Keratinocyte (primary cell): Measurements from ENCODE around the gene SERTAD2. TPM values are rescaled to one million over a fixed set of nuclear protein-coding genes. Genes with fewer than 3 reads are reported as not detected.
A peak's percentile ranks its signal among the peaks of the same experiment; 100 is the strongest.

Experiments
- DNase-seq: peaks from one replicate; pipeline ENCODE4 v3.0.0-alpha.2; 2011; ENCODE audit warnings: low read depth, missing footprints, low spot score
- FAIRE-seq: peaks from 2 replicates; lab custom pipeline; 2011; peaks lifted over from hg19 to GRCh38; lab: Jason Lieb, UNC
- H2AFZ ChIP-seq: 2 replicates; pipeline ENCODE4 v1.6.0; 2012; ENCODE audit warnings: low read length, control low read depth, inconsistent platforms; ENCODE audit not compliant: control insufficient read depth
- H3K27ac ChIP-seq: 2 replicates; pipeline ENCODE4 v1.5.1; 2011; ENCODE audit warnings: low read length; ENCODE audit not compliant: control insufficient read depth, insufficient read depth
- H3K27me3 ChIP-seq: 3 replicates; pipeline ENCODE4 v1.6.0; 2011; ENCODE audit warnings: low read length; ENCODE audit not compliant: control insufficient read depth, insufficient read depth; ENCODE audit errors: extremely low read depth
- H3K36me3 ChIP-seq, 2 experiments: 2 replicates in 1 of 2; 3 replicates in 1 of 2; pipeline ENCODE4 v1.5.1; 2011; ENCODE audit warnings: low read length in 2 of 2, mild to moderate bottlenecking in 1 of 2; ENCODE audit not compliant: control insufficient read depth in 2 of 2, insufficient read depth in 2 of 2; ENCODE audit errors: extremely low read depth in 1 of 2
- H3K4me1 ChIP-seq: 3 replicates; pipeline ENCODE4 v1.5.1; 2011; ENCODE audit warnings: low read length; ENCODE audit not compliant: control insufficient read depth, insufficient read depth; ENCODE audit errors: extremely low read depth
- H3K4me2 ChIP-seq: 3 replicates; pipeline ENCODE4 v1.6.0; 2011; ENCODE audit warnings: low read depth, low read length; ENCODE audit not compliant: control insufficient read depth, insufficient read depth; ENCODE audit errors: extremely low read depth
- H3K4me3 ChIP-seq, 3 experiments: fragments of 200-600 bp in 1 of 3; sonication (generic) in 1 of 3; 2 replicates in 2 of 3; 3 replicates in 1 of 3; pipeline ENCODE4 v1.5.1; 2011 to 2016; ENCODE audit warnings: low read length in 3 of 3, mild to moderate bottlenecking in 3 of 3, control low read depth in 2 of 3, inconsistent platforms in 1 of 3, low read depth in 1 of 3, mixed read lengths in 1 of 3, mixed run types in 1 of 3, moderate library complexity in 1 of 3; ENCODE audit not compliant: control insufficient read depth in 2 of 3, insufficient read depth in 2 of 3; ENCODE audit errors: extremely low read depth in 1 of 3
- H3K79me2 ChIP-seq: 2 replicates; pipeline ENCODE4 v1.6.0; 2012; ENCODE audit warnings: low read length; ENCODE audit not compliant: control insufficient read depth, insufficient read depth
- H3K9ac ChIP-seq: 3 replicates; pipeline ENCODE4 v1.6.0; 2011; ENCODE audit warnings: low read length; ENCODE audit not compliant: control insufficient read depth, insufficient read depth; ENCODE audit errors: extremely low read depth
- H3K9me1 ChIP-seq: 3 replicates; pipeline ENCODE4 v1.6.0; 2011; ENCODE audit warnings: low read length; ENCODE audit not compliant: control insufficient read depth, insufficient read depth; ENCODE audit errors: extremely low read depth
- H3K9me3 ChIP-seq: 2 replicates; pipeline ENCODE4 v1.5.1; 2012; ENCODE audit warnings: low read depth, low read length; ENCODE audit not compliant: control insufficient read depth
- H4K20me1 ChIP-seq: 3 replicates; pipeline ENCODE4 v1.6.0; 2011; ENCODE audit warnings: low read length; ENCODE audit not compliant: control insufficient read depth, insufficient read depth; ENCODE audit errors: extremely low read depth
- EZH2 ChIP-seq: IDR thresholded peaks from one replicate; pipeline ENCODE4 v1.6.1; 2012; ENCODE audit warnings: inconsistent platforms, mild to moderate bottlenecking, low read length, moderate library complexity
- dilution Hi-C: fragments of 300-500 bp; cut with MboI; formaldehyde crosslinking; loops from one replicate; pipeline ENCODE4 v1.7.0; 2020; ENCODE audit warnings: low sequenced_read_pairs; ENCODE audit not compliant: extremely low pct_ligation_motif_present
- polyA plus RNA-seq, 5 experiments: library from polyadenylated mRNA; depleted of rRNA in 3 of 5; stranded (reverse) in 3 of 5; stranded (forward) in 1 of 5; unstranded in 1 of 5; fragments of >200 nt; gene quantifications; 1 replicate in 1 of 5; 2 replicates in 3 of 5; 3 replicates in 1 of 5; pipeline versions ENCODE4 v1.2.1 to v1.2.3, GENCODE V29; 2011 to 2012; ENCODE audit warnings: missing spikeins in 2 of 5, low read depth in 1 of 5, low replicate concordance in 1 of 5
- TF ChIP-seq, protein P1 (sequence below), 3 experiments: IDR thresholded peaks in 1 of 3; conservative IDR thresholded peaks in 1 of 3; optimal IDR thresholded peaks in 1 of 3; 2 replicates in 2 of 3; 3 replicates in 1 of 3; pipeline versions ENCODE3 to v1.5.1; 2011; ENCODE audit warnings: low read length in 3 of 3, mild to moderate bottlenecking in 3 of 3, moderate library complexity in 2 of 3, control low read depth in 1 of 3, inconsistent platforms in 1 of 3; ENCODE audit not compliant: insufficient read depth in 2 of 3; ENCODE audit errors: extremely low read depth in 1 of 3

SERTAD2 gene
- polyA plus RNA-seq, 1 donor (not counting 4 experiments of a cell fraction or from before 2014, with no cell fraction given), result 13.1 TPM

DNA sequence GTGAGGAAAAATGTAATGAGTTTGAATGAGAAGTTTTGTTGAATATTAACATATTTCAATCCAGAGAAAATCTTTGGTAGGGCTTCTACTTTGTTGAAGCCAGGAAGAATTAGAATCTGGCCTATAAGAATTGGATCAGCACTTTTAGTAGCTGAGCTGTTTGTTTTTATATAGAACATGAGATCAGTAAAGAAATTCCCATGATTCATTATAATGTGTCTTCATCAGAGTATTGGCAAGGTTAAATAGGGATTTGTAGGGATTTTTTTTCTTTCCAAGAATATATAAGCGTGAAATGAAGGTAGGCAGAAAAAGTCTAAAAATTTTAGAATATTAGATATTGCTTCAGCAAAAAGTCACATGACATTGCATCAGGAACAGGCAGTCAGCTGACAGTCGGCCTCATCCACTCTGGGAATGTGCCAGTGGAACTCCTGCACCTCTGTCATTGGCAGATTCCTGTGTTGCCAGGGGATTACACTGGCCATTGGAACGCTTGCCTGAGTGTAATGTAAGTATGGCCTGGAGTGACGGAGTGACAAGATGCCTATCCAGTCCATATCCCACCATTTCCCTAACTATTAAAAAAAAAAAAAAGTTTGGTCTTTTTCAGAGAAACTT lies 60.6 kb downstream of the SERTAD2 start:
- Histone ChIP-seq H4K20me1 (no peaks in the 10 kb centered on the region), H3K27ac (peak overlapping the region; percentile 71)
- no peak for FAIRE-seq

DNA sequence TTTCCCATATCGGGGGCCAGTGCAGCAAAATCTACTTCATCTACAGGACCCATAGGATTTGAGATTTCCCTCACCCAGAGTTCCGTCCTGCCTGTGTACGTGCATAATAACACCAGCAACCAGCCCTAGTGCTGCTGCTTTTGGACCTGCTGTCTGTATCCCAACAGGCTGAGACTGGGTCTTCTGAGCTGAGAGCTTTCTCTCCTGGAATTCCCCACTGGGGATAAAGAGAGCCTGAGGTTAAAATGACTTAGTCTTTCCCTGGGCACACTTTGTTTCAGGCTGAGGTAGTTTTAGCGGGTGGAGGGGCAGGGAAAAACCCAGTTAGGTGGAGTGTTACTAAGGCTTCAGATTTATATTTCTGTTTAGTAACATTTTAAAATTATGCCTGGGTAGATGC lies 62.5 kb downstream of the SERTAD2 start:
- peak overlapping the region in 1 of 3 experiments; percentile 10 for H3K4me3 ChIP-seq
- H3K79me2 ChIP-seq, result no peaks in the 10 kb centered on the region
- dilution Hi-C loops, result no loop called here
- H3K4me1 ChIP-seq, result peaks cover 36% of the 10 kb centered on the region
- H2AFZ ChIP-seq, result no peak overlapping the region
- H4K20me1 ChIP-seq, result no peaks in the 10 kb centered on the region
- H3K9me3 ChIP-seq, result no peaks in the 10 kb centered on the region
- H3K27me3 ChIP-seq, result no peaks in the 10 kb centered on the region
- TF ChIP-seq, protein P1, sequence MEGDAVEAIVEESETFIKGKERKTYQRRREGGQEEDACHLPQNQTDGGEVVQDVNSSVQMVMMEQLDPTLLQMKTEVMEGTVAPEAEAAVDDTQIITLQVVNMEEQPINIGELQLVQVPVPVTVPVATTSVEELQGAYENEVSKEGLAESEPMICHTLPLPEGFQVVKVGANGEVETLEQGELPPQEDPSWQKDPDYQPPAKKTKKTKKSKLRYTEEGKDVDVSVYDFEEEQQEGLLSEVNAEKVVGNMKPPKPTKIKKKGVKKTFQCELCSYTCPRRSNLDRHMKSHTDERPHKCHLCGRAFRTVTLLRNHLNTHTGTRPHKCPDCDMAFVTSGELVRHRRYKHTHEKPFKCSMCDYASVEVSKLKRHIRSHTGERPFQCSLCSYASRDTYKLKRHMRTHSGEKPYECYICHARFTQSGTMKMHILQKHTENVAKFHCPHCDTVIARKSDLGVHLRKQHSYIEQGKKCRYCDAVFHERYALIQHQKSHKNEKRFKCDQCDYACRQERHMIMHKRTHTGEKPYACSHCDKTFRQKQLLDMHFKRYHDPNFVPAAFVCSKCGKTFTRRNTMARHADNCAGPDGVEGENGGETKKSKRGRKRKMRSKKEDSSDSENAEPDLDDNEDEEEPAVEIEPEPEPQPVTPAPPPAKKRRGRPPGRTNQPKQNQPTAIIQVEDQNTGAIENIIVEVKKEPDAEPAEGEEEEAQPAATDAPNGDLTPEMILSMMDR (optimal IDR thresholded peaks at IDR 0.05 in 1 of 3, IDR thresholded peaks at IDR 0.05 in 1 of 3, conservative IDR thresholded peaks at IDR 0.05 in 1 of 3; ENCODE audit: extremely low read depth in 1 of 3, insufficient read depth in 2 of 3, low read length in 3 of 3), result no peak
- TF ChIP-seq EZH2, result no peak
- peak overlapping the region; percentile 71 for H3K27ac ChIP-seq
- H3K4me2 ChIP-seq, result peak overlapping the region; percentile 11
- peak; percentile 63 for FAIRE-seq
- DNase-seq, result no peak
- peak overlapping the region; percentile 51 for H3K9ac ChIP-seq
- H3K9me1 ChIP-seq, result no peaks in the 10 kb centered on the region
- H3K36me3 ChIP-seq, result peaks cover 0 to 7% of the 10 kb centered on the region in 2 experiments

More for the DNA sequence above, 60.6 kb downstream of the SERTAD2 start:
- Histone ChIP-seq H3K4me1 (peaks cover 36% of the 10 kb centered on the region), H3K4me2 (no peak overlapping the region), H3K9ac (no peak overlapping the region), H3K9me3 (no peaks in the 10 kb centered on the region), H3K9me1 (no peaks in the 10 kb centered on the region), H3K27me3 (no peaks in the 10 kb centered on the region), H3K36me3 (peaks cover 0 to 4% of the 10 kb centered on the region in 2 experiments), H2AFZ (no peak overlapping the region), H3K4me3 (no peak overlapping the region), H3K79me2 (no peaks in the 10 kb centered on the region)
- no peak for DNase-seq
- TF ChIP-seq, protein P1 (optimal IDR thresholded peaks at IDR 0.05 in 1 of 3, IDR thresholded peaks at IDR 0.05 in 1 of 3, conservative IDR thresholded peaks at IDR 0.05 in 1 of 3; ENCODE audit: extremely low read depth in 1 of 3, insufficient read depth in 2 of 3, low read length in 3 of 3), result no peak
- dilution Hi-C loops, result no loop called here
